HG03520 (cell line): ENCODE measurements around the gene ZDHHC23.

Source experiments
- ATAC-seq: cut with Tn5 transposase; IDR thresholded peaks from one replicate; pipeline ENCODE4 v1.9.1; 2021; ENCODE audit warnings: mild to moderate bottlenecking, moderate library complexity; ENCODE audit not compliant: unreplicated experiment

The ZDHHC23 gene, protein sequence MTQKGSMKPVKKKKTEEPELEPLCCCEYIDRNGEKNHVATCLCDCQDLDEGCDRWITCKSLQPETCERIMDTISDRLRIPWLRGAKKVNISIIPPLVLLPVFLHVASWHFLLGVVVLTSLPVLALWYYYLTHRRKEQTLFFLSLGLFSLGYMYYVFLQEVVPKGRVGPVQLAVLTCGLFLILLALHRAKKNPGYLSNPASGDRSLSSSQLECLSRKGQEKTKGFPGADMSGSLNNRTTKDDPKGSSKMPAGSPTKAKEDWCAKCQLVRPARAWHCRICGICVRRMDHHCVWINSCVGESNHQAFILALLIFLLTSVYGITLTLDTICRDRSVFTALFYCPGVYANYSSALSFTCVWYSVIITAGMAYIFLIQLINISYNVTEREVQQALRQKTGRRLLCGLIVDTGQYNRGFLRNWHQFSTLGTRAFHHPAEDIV

DNA sequence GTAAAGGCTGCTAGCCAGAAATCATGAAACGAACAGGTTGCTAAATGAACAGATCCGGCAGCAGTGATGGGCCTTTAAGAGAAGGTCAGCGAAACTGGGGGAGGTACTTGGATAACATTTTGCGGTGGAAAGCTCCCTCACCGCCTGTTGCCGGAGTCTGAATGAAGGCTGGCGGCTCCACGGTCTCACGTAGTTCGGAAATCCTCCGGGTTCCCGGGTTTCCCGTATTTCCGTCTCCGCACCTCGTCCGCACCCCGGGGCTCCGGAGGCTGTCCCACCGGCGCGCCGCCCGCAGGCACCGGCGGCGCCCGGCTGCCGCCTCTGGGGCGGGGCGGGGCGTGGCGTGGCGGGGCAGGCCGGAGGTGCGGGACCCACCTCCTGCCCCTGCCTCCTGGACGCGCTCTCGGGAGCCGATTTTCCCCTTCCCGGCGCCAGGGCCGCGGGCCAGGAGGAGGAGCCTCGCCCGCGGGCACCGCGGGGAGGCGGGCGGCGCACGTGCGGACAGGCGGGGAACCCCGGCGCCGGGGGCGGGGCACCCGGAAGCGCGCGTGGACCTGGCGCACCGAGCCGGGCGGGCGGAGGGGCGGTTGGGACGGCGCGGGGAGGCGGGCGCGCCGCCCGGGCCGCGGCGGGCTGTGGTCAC is at the start of gene ZDHHC23:
TSS of gene ZDHHC23 (plus strand) at position 642 of the 643 bp plus-strand sequence. CDS start 790 bp downstream, outside the sequence.
- peak; percentile 72 for ATAC-seq

DNA sequence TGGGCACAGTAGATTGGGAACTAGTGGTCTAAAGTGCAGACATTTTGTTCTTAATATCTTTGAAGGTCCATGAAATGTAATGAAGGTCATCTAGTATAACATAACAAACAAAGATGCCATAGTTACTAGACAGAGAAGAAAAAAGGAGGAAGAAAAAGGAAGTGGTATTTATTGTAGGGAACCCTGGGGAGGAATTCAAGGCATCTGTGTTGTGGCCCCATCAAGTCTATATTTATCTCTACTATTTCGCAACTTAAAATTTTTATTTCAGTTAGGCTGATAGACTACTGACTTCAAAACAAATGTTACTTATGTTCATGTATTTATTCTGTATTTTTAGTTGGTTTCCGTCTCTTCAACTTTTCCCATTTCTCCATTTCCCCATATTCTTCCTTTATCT is 48.9 kb upstream of the ZDHHC23 start:
- no peak for ATAC-seq

DNA sequence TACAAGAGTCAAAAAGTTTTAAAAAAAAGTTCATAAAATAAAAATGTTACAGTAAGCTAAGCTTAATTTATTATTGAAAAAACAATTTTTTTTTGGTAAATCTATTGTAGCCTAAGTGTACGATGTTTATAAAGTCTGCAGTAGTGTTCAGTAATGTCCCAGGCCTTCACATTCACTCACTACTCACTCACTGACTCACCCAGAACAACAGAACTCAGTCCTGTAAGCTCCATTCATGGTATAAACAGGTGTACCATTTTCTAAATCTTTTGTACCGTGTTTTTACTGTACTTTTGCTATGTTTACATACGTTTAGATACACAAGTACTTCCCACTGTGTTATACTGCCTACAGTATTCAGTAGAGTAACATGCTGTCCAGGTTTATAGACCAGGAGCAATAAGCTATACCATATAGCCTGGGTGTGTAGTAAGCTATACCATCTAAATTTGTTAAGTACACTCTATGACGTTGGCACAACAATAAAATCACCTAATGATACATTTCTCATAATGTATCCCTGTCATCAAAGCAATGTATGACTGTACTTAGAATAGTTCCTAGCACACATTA is 41.2 kb upstream of the ZDHHC23 start:
- ATAC-seq = no peak

DNA sequence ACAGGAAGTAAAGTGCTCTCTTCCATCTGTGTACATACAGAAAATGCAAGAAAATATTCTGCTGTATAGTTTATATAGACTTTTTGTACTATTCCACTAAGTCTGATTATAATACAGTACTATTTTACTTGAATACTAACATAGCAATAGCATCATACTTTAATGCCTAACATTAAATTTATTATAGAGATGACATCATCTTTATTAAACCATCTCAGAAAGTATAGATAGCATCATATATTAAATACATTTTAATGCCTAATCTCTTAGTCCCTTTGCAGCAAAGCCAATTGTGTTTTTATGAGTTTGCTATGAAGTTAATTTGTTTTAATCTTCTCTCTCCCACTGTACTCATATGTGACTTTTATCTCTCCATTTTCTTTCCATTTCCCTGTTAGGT is 39.7 kb upstream of the ZDHHC23 start:
- ATAC-seq = no peak

DNA sequence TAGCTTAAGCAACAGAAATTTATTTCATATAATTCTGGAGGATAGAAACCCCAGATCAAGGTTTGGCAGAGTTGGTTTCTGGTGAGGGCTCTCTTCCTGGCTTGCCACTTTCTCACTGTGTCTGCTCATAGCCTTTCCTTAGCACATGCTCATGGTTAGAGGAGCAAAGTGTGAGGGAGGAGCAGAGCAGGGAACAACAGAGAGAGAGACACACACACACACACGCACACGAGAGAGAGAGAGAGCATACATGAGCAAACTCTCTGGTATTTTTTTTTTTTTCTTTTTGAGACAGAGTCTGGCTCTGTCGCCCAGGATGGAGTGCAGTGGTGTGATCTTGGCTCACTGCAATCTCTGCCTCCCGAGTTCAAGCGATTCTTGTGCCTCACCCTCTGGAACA is 36.8 kb upstream of the ZDHHC23 start:
- ATAC-seq = no peak

DNA sequence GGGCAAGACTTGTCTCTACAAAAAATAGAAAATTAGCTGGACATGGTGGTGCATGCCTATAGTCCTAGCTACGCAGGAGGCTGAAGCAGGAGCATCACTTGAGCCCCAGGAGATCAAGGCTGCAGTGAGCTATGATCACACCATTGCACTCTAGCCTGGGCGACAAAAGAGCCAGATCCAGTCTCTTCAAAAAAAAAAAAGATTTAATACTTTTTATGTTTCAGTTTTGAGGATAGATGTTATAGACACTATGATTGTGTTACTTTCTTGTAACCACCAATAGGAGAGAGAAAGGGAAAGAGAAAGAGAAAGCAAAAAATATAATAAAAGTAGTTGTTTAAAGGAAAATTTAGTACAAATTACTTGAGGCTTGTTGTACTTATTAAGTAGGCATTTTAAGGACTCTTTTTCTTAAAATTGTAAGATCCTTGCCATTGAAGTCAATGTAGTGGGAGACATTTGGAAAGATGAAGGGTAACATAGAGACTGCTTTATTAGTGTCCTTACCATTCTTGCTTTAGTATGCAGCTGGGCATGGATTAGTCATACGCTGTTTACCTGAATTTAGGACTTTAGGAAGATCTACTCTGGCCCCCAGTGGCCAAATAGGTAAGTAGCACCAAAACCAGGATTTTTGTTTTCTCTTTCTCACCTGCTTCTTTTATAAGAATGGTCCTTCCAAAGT is 35.1 kb upstream of the ZDHHC23 start:
- ATAC-seq = peak; percentile 93

DNA sequence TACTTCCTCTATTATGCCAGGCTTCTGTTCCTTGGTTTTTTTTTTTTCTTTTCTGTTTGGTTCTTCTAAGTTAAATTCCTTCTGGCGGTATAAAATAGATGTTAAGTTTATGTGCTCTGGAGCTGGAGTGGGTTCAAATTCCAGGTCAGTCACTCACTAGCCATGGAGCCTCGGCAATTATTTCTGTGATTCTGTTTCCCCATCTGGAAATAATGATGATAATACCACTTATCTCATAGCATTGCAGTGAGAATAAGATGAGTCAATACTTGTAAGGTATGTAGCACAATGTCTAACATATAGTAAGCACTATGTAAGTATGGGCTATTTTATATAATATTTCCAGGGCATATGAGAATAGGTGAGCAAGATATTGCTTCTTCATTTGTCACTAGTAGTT is 33.2 kb upstream of the ZDHHC23 start:
- ATAC-seq = no peak

DNA sequence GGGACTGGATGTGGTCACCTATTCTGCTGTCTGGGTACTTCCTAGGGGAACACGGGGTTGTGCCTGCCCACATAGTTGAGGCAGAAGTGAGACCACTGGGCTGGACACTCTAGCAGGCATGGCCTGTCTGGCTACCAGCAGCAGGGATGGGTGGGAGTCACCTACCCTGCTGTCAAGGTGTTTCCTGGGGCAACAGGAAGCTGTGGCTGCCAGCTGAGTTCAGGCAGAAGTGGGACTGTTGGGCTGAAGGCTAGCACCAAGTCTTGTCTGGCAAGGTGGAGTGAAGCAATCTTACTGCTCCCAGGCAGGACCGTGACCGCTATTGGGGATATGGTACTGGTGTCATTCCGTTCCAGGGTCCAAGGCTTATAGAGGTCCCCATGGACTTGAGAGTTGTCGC is 20.3 kb upstream of the ZDHHC23 start:
- ATAC-seq = no peak

DNA sequence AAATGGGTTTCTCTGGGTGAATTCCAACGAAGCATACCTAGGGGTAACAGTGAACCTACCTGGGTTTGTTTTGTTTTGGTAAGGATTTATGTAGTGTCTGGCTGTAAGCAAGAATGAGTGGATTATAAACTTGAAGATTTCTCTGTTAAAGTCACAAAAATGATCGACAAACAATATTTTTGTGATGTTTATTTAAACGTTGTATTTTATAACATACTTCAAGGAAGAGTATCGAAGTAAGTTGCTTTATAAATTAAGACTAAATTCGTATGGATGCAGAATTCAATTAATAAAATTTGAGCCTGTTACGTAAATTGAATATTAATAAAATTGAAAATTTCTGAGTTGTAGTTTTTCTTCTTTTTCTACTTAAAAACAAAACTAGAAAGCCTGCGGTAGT is 982 bp upstream of the ZDHHC23 start:
- no peak for ATAC-seq

DNA sequence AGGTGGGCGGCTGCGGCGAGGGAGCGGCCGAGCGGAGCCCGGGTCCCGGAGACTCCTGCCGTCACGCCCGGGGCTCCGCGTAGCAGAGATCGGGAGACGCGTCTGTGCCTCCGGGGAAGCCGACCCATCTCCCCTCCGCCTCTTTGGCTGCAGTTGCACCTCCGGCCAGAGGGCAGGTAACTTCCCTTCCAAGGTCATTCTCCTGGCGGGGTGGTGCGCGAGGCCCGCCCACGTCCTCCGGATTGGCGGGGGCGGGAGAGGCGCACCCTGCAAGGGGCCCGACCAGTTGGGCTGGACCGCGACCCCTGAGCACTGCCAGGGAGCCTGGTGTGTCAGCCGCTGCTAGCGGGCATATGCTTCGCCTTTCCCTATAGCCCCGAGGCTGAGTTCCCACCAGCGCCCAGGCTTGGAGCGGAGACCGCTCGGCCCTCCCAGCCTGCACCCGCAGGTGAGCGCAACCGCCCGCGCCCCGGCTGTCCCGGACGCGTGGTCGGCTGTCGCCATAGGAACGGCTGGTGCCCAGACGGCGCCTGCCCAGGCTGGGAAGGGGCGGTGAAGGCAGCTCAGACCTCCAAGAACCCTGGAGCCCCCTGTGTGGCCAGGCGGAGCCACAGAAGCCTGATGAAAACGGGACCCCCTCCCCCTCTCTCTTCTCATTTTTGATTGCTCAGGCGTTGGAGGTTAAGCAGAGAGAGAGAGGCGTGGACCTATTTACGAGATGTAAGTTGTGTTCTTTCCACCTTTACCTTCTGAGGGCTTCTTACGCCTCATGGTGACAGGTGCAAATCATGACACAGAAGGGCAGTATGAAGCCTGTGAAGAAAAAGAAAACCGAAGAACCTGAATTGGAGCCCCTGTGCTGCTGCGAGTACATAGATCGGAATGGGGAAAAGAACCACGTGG is 453 bp downstream of the ZDHHC23 start:
- peak; percentile 39 for ATAC-seq

DNA sequence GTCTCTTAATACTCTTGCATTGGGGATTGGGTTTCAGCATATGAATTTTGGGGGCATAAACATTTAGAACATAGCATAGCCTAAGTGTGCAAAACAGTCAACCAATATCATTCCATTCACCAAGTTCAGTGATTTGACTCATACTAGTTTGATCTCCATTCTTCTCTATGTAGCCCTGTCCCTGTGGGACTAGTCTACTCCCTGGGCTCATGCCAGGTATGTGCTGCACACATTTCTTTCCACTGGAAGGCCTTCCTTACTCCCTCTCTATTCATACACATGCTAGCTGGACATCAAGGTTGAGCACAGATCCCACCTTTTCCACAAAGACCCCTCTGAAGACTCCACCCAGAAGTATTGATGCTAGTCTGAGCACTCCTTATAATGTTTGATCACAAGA is 5.1 kb downstream of the ZDHHC23 start:
- no peak for ATAC-seq

DNA sequence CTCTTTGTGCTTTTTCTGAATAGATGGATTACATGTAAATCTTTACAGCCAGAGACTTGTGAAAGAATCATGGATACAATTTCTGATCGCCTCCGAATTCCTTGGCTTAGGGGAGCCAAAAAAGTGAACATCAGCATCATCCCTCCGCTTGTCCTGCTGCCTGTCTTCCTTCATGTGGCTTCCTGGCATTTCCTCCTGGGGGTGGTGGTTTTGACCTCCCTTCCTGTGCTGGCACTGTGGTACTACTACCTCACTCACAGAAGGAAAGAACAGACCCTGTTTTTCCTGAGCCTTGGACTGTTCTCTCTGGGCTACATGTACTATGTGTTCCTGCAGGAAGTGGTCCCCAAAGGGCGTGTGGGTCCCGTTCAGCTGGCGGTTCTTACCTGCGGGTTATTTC is 5.9 kb downstream of the ZDHHC23 start:
- no peak for ATAC-seq

DNA sequence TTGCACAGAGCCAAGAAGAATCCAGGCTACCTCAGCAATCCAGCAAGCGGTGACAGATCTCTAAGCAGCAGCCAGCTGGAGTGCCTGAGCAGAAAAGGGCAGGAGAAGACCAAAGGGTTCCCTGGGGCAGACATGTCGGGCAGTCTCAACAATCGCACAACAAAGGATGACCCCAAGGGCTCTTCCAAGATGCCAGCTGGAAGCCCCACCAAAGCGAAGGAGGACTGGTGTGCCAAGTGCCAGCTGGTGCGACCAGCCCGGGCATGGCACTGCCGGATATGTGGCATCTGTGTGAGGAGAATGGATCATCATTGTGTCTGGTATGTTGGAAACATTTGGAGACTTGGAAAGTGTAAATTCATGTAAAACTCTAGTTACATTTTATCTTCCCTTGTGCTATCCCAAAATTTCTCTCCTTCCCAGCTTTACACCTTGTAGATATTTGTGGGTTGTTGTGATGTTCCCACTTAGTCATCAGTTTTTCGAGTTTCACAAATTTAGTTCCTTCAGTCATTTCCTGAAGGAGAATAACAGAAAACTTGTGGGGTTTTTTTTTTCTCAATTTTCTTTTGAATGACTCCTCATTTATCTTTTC is 6.4 kb downstream of the ZDHHC23 start:
- no peak for ATAC-seq

DNA sequence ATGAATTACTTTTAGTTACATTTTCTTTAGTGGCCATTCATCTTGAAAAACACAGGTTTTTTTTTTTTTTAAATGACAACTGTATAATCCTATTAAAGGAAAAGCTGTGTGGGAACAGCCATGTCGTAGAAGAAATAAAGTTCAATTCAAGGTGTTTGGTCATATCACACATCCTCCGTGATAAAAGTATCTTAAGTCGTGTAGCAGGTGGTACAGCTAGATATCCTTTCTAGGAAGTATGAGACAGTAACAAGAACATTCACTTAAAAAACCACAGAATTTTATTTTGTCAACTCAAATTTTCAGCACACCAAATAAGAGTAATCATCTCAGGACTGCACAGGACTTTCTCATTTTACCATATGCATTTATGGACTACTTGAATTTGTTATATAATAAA is 16.1 kb downstream of the ZDHHC23 start:
- ATAC-seq = no peak

DNA sequence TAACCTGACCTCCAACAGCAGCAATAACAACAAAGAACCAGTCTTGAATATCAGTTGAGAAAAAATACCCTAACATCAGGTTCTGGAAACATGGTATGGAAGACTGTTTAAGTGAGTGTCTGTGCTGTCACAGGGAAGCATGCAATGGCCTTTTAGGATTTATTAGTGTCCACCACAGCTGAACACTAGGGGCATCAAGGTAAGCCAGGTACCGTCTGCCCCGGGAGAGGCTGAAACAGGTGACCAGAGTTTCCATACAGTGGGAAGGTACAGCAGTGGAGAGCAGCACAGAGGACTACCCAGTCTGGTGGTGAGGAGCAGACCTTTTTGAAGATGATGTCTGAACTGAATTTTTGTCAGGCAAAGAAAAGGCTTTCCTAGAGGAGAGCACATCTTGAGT is 18.4 kb downstream of the ZDHHC23 start:
- ATAC-seq = no peak

DNA sequence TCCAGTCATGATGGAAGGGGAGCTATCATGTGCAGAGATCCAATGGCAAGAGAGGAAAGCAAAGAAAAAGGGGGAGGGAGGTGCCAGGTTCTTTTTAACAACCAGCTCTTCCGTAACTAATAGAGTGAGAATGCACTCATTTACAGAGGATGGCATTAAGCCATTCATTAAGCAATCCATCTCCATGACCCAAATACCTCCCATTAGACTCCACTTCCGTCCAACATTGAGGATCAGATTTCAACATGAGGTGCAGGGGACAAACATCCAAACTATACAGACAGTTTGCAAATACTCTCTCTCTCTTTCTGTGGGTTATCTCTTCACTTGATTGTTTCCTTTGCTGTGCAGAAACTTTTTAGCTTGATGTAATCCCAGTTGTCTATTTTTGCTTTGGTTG is 21.2 kb downstream of the ZDHHC23 start:
- ATAC-seq = no peak

DNA sequence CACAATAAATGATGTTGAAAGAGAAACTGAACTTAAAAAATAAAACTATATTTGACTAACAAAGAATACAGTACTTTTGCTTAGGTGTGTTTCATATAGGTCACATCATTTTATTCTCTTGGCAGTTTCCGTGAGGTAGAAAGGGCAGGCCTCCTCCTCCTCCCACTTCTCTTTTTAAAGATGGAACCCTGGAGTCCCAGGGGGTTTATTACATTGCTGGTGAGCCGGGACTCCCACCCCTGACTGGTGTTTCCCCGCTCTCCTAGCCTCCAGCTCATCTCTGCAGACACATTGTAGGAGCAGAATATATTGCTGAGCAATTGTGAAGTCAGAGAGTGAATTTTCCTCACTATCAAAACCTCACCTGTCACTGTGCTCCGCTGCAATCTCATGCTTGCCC is 30.0 kb downstream of the ZDHHC23 start:
- no peak for ATAC-seq

DNA sequence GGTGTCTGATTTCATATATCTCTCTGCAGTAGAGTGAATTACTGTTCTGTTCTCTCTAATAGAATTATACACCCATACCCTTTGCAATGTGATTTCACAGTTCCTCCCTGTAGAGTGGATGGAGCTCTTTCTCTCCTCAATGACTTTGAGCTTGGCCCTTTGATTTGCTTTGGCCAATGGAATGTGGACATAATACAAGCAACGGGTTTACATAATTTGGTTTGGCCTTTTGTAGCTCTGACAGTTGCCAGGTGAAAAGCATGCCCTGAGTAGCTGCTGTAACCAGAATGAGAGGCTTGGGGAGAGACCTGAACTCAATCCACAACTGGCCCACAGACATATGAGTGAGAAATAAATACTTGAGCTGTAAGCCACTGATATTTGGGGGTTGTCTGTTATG is 32.1 kb downstream of the ZDHHC23 start:
- no peak for ATAC-seq

DNA sequence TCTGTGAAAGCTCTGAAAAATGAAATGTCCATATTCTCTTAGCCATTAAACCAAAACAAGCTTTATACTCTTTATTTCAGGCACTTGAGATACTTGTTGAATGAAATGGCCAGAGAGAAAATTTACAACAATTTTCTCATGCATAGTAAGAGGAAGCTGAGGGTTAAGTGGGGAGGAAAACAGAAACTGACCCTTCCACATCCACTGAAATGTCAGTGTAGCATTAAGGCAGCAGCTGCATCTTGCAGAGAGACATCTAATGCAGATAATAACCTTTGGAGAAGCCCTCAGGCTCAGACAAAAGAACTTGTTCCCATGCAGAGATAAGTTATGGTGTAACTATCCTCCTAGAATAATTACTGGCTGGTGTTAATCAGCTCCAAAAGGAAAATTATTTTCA is 34.0 kb downstream of the ZDHHC23 start:
- ATAC-seq = no peak

DNA sequence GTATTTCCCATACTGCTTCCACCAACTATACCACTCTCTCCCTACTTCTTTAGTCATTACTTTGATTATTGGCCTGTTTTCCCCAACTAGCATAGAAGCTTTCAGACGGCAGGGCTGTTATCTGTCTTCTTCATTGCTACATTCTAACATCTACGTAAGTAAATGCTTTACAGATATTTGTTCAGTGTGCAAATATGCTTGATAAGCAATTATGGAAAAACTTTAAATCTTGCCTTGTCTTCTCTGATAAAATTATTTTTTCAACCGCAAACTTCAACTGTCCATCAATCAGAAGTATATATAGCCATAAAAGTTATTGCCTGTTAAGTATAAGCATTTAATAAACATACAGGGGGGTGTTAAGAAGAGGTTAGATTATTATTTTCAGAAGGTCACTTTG is 35.7 kb downstream of the ZDHHC23 start:
- no peak for ATAC-seq
